ENCODE measurements around the gene TBC1D5.

GRCh38 chr3:17290894-17291293, 451.5 kb downstream of the TBC1D5 start:
- no peak for TF ChIP-seq GATA3 (IDR thresholded peaks at IDR 0.05; ENCODE audit: low read depth, low read length)
- no peak for TF ChIP-seq GATA2 (IDR thresholded peaks at IDR 0.05; ENCODE audit: low read depth, low read length)
